ENCODE results near the gene SMIM17.

DNA sequence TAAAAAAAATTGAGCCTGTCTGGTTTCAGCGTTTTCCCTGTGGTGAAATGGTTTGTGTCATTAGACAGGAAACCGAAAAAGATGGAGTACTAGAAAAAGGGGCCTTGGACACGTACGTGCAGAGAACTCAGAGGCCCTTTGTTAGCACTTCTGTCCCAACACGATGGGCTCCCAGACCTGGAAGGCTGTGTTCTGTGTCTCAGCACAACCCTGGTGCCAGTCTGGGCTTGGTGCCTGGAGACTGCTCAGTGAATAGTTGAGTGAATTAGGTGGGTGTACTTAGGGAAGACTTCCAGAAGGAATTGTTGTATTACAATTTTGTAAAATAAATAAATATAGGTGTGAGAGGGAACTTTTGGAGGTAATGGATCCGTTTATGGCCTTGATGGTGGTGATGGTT, 39.1 kb upstream of the SMIM17 start:
- no peak for TF ChIP-seq POLR2A (IDR thresholded peaks at IDR 0.05)
- TF ChIP-seq, protein P1, sequence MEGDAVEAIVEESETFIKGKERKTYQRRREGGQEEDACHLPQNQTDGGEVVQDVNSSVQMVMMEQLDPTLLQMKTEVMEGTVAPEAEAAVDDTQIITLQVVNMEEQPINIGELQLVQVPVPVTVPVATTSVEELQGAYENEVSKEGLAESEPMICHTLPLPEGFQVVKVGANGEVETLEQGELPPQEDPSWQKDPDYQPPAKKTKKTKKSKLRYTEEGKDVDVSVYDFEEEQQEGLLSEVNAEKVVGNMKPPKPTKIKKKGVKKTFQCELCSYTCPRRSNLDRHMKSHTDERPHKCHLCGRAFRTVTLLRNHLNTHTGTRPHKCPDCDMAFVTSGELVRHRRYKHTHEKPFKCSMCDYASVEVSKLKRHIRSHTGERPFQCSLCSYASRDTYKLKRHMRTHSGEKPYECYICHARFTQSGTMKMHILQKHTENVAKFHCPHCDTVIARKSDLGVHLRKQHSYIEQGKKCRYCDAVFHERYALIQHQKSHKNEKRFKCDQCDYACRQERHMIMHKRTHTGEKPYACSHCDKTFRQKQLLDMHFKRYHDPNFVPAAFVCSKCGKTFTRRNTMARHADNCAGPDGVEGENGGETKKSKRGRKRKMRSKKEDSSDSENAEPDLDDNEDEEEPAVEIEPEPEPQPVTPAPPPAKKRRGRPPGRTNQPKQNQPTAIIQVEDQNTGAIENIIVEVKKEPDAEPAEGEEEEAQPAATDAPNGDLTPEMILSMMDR (IDR thresholded peaks at IDR 0.05 in 4 of 5, conservative IDR thresholded peaks at IDR 0.05 in 1 of 5) = no peak

Data from gastrocnemius medialis (tissue), 4 donors.